NCI-H1436 (cell line): ENCODE results near the gene TMEM203.

ENCODE experiments used
- DNase-seq: peaks from one replicate; lab custom pipeline; 2025; lab: John Stamatoyannopoulos, UW

Gene TMEM203

GRCh38 chr9:137165250-137165836, 40.1 kb downstream of the TMEM203 start:
- DNase-seq: no peak

- DNase-seq: no peak
Observed at GRCh38 chr9:137164370-137165249, 40.8 kb downstream of the TMEM203 start.

GRCh38 chr9:137163805-137164204, 41.6 kb downstream of the TMEM203 start:
- DNase-seq: no peak

GRCh38 chr9:137163365-137163715, 42.1 kb downstream of the TMEM203 start:
- no peak for DNase-seq

- DNase-seq: no peak
Observed at GRCh38 chr9:137162505-137163364, 42.7 kb downstream of the TMEM203 start.

- peak; percentile 78 for DNase-seq
Observed at GRCh38 chr9:137161558-137162486, 43.6 kb downstream of the TMEM203 start.

- peak; percentile 78 for DNase-seq
Observed at GRCh38 chr9:137160716-137161557, 44.5 kb downstream of the TMEM203 start.

- no peak for DNase-seq
Observed at GRCh38 chr9:137160054-137160425, 45.4 kb downstream of the TMEM203 start.

- DNase-seq: no peak
Observed at GRCh38 chr9:137159105-137160053, 46.1 kb downstream of the TMEM203 start.

GRCh38 chr9:137158625-137159024, 46.8 kb downstream of the TMEM203 start:
- no peak for DNase-seq

- no peak for DNase-seq
Observed at GRCh38 chr9:137157618-137158415, 47.6 kb downstream of the TMEM203 start.

GRCh38 chr9:137156567-137157375, 48.7 kb downstream of the TMEM203 start:
- DNase-seq: peak; percentile 74
